Bronchial epithelial cell (primary cell): Measurements from ENCODE around the gene NEK11. TPM values are rescaled to one million over a fixed set of nuclear protein-coding genes. Genes with fewer than 3 reads are reported as not detected.

ENCODE experiments used
- DNase-seq: peaks from one replicate; pipeline ENCODE4 v3.0.0-alpha.2; 2010; ENCODE audit warnings: low read depth
- FAIRE-seq: peaks from 2 replicates; lab custom pipeline; 2011; peaks lifted over from hg19 to GRCh38; lab: Jason Lieb, UNC
- H3K27me3 ChIP-seq: 2 replicates; pipeline ENCODE4 v1.5.1; 2011; ENCODE audit warnings: low read length; ENCODE audit not compliant: control insufficient read depth, insufficient read depth
- H3K36me3 ChIP-seq: 2 replicates; pipeline ENCODE4 v1.5.1; 2011; ENCODE audit warnings: low read length; ENCODE audit not compliant: control insufficient read depth, insufficient read depth
- H3K4me3 ChIP-seq: 2 replicates; pipeline ENCODE4 v1.5.1; 2011; ENCODE audit warnings: mild to moderate bottlenecking, low read depth, low read length, control low read depth
- CTCF ChIP-seq: IDR thresholded peaks from 2 replicates; pipeline ENCODE4 v1.5.1; 2011; ENCODE audit warnings: mild to moderate bottlenecking, moderate library complexity, low read length, control low read depth, inconsistent platforms; ENCODE audit not compliant: insufficient read depth, severe bottlenecking
- total RNA-seq: library from RNA; depleted of rRNA; stranded (reverse); fragments of >200 nt; gene quantifications from 2 replicates; pipeline ENCODE4 v1.2.1, GENCODE V29; 2014

Gene NEK11
- total RNA-seq, 1 donor from 2014 or later, result 2.1 TPM

GRCh38 chr3:131284302-131284701 lies 257.6 kb downstream of the NEK11 start:
- DNase-seq (no peak), FAIRE-seq (no peak)
- no peak for TF ChIP-seq CTCF
- H3K36me3 ChIP-seq, result no peaks in the 10 kb centered on the region
- H3K4me3 ChIP-seq, result no peak overlapping the region
- no peaks in the 10 kb centered on the region for H3K27me3 ChIP-seq

DNA sequence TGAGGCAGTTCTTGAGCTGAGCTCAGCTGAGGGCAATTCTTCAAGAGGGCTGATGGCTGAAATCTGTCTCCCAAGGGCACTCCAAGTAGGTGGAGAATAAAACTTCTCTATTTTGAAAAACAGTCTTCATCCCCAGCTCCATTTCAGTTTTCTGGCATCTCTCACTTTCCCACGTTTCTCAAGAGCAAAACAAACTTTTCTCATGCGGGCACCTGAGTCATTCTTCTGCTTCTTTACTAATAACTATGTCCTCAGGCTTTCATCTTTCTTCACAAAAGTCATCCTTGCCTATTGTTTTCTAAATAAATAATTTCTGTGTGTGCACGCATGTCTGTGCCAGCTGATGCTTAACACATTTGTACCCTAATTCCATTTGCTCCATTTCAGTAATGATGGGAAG lies 258.8 kb downstream of the NEK11 start:
- DNase-seq, result peak; percentile 20
- FAIRE-seq, result no peak
- Histone ChIP-seq H3K4me3 (no peak overlapping the region), H3K36me3 (no peaks in the 10 kb centered on the region), H3K27me3 (no peaks in the 10 kb centered on the region)
- TF ChIP-seq CTCF, result no peak

- no peak for TF ChIP-seq CTCF
- no peaks in the 10 kb centered on the region for H3K27me3 ChIP-seq
- DNase-seq, result no peak
- no peak overlapping the region for H3K4me3 ChIP-seq
- no peaks in the 10 kb centered on the region for H3K36me3 ChIP-seq
- no peak for FAIRE-seq
These were observed 273.2 kb downstream of the NEK11 start for GRCh38 chr3:131299836-131300235.

GRCh38 chr3:131303848-131304247 lies 277.2 kb downstream of the NEK11 start:
- Histone ChIP-seq H3K36me3 (no peaks in the 10 kb centered on the region), H3K27me3 (no peaks in the 10 kb centered on the region), H3K4me3 (no peak overlapping the region)
- FAIRE-seq (no peak), DNase-seq (peak; percentile 63)
- TF ChIP-seq CTCF, result no peak

- TF ChIP-seq CTCF, result no peak
- no peaks in the 10 kb centered on the region for H3K27me3 ChIP-seq
- H3K4me3 ChIP-seq, result no peak overlapping the region
These were observed 278.2 kb downstream of the NEK11 start for GRCh38 chr3:131304890-131305289.

DNA sequence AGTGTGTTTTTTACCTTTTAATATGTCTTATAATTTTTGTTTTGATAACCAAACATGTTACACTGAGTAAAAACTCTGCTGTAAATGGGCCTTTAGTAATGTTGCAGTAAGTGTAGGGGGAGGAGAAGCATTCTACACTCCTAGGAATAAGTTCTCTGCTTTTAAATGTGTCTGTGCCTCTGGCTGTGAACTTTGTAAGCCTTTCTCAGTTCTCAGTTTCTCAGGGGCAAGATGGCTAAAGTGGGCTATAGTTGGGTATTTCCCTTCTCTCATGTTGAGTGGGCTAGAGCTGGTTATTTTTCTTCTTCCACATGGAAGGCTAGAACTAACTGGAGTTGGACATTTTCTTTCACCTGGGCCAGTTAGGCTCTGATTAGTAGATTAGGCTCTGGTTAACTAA lies 279.6 kb downstream of the NEK11 start:
- no peaks in the 10 kb centered on the region for H3K27me3 ChIP-seq
- FAIRE-seq, result no peak
- H3K4me3 ChIP-seq, result no peak overlapping the region

More at GRCh38 chr3:131304890-131305289, 278.2 kb downstream of the NEK11 start:
- no peak for FAIRE-seq
- no peaks in the 10 kb centered on the region for H3K36me3 ChIP-seq
- DNase-seq, result no peak

More for the DNA sequence above, 279.6 kb downstream of the NEK11 start:
- no peak for TF ChIP-seq CTCF
- no peaks in the 10 kb centered on the region for H3K36me3 ChIP-seq
- no peak for DNase-seq
